ENCODE measurements around the gene EIF2D. TPM values are rescaled to one million over a fixed set of nuclear protein-coding genes. Genes with fewer than 3 reads are reported as not detected.

Gene EIF2D
- 64.7 TPM for polyA plus RNA-seq (2012; ENCODE audit: insufficient read length, low read depth)

DNA sequence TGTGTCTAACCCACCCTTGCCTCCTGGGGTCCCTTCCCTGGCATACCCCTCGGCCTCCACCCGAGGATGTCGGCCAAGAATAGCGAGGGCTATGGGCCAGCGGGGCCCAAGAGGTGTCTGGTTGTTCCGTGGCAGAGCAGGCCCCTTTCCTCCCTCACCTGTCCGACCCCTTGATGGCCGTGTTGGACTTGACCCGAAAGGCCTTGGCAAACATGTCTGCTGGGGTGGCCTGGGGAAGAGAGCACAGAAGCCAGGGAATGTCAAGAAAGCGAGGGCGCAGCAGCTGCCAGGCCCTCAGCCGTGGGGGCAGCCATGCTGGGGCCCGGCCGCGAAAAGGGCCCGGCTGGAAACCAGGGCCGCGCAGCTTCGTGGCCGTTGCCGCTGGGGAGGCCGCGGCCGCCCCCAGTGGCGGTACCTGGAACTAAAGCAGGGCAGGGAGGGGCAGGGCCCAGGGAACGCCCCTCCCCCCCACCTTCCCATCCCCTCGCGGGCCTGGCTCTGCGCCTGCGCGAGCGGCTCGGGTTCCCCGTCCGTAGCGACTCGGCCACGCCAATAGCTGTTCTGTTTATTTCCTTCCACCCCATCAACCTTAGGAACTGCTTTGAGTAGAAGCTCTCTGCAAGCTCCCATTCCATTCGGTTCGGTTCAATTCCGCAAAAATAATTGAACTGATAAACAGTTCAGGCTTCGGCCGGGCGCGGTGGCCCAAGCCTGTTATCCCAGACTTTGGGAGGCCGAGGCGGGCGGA, at the start of gene EIF2D:
TSS of gene EIF2D (minus strand) at position 337 of the 748 bp plus-strand sequence. CDS start at position 214, 123 bp downstream.
- TF ChIP-seq TAF1 (IDR thresholded peaks at IDR 0.05; ENCODE audit: borderline replicate concordance, insufficient read depth, low read length) = peak; percentile 97
- TF ChIP-seq, protein P1, sequence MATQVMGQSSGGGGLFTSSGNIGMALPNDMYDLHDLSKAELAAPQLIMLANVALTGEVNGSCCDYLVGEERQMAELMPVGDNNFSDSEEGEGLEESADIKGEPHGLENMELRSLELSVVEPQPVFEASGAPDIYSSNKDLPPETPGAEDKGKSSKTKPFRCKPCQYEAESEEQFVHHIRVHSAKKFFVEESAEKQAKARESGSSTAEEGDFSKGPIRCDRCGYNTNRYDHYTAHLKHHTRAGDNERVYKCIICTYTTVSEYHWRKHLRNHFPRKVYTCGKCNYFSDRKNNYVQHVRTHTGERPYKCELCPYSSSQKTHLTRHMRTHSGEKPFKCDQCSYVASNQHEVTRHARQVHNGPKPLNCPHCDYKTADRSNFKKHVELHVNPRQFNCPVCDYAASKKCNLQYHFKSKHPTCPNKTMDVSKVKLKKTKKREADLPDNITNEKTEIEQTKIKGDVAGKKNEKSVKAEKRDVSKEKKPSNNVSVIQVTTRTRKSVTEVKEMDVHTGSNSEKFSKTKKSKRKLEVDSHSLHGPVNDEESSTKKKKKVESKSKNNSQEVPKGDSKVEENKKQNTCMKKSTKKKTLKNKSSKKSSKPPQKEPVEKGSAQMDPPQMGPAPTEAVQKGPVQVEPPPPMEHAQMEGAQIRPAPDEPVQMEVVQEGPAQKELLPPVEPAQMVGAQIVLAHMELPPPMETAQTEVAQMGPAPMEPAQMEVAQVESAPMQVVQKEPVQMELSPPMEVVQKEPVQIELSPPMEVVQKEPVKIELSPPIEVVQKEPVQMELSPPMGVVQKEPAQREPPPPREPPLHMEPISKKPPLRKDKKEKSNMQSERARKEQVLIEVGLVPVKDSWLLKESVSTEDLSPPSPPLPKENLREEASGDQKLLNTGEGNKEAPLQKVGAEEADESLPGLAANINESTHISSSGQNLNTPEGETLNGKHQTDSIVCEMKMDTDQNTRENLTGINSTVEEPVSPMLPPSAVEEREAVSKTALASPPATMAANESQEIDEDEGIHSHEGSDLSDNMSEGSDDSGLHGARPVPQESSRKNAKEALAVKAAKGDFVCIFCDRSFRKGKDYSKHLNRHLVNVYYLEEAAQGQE (IDR thresholded peaks at IDR 0.05; ENCODE audit: insufficient read depth in 1 of 2, low read depth in 2 of 2, low read length in 2 of 2) = peak; percentile 41 to 47; a peak in 1 of 4 replicates
- TF ChIP-seq POLR2AphosphoS5 (IDR thresholded peaks at IDR 0.05; ENCODE audit: low read depth, low read length) = peak; percentile 92
- peak; percentile 88 for TF ChIP-seq FOXP2 (optimal IDR thresholded peaks at IDR 0.05; ENCODE audit: borderline replicate concordance, extremely low read depth, extremely low read length, insufficient read depth)
- peak; percentile 57; the same call in 1 of the 2 replicates for TF ChIP-seq SIN3A (IDR thresholded peaks at IDR 0.05; ENCODE audit: borderline replicate concordance, insufficient read depth, low read length)

DNA sequence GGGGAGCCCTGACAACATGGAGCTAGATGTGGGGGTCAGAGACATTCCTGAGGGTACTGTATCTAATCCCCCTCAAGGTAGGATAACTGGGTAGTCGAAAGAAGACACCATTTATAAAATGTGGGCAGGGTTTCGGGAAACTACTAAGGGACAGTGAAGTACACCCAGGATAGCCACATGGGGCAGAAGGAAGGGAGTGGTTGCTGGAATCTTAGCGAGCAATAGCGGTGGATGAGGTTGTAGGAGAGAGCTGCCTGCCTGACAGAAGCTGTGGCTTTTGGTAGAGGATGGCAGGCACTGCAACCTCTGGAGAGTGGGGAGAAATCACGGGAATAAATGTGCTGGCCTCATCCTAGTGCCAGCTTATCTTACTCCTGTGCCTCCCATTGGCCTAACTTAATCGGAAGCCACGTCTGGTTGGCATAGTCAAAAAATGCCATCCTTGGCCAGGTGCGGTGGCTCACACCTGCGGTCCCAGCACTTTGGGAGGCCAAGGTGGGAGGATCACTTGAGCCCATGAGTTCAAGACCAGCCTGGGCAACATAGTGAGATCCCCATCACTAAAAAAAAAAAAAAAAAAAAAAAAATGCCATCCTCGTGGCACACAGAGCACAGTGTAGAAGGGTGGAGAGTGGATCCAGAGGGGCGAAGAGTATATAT, 49.0 kb upstream of the EIF2D start:
- TF ChIP-seq TAF1 (IDR thresholded peaks at IDR 0.05; ENCODE audit: borderline replicate concordance, insufficient read depth, low read length) = no peak
- TF ChIP-seq, protein P1 (IDR thresholded peaks at IDR 0.05; ENCODE audit: insufficient read depth in 1 of 2, low read depth in 2 of 2, low read length in 2 of 2) = no peak

DNA sequence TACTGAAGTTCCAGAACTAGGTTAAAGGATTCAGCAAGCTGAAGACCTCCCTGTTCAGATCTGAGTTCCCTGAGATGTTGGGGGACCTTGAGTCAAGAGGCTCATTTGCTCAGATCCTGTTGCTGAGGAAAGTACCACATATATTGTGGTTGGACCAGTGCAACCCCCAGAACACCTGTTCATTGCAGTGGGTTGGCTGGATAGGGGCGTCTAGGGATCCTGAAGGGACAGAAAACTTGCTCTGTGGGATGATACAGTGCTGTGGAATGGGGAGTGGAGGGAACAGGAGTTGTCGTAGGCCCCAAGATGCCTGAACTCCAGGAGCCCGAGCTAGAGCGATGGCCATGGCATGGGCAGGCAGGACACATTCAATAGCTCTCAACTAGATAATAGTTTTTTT, 47.9 kb upstream of the EIF2D start:
- no peak for TF ChIP-seq SIN3A (IDR thresholded peaks at IDR 0.05; ENCODE audit: borderline replicate concordance, insufficient read depth, low read length)
- TF ChIP-seq FOXP2 (optimal IDR thresholded peaks at IDR 0.05; ENCODE audit: borderline replicate concordance, extremely low read depth, extremely low read length, insufficient read depth) = no peak
- TF ChIP-seq, protein P1 (IDR thresholded peaks at IDR 0.05; ENCODE audit: insufficient read depth in 1 of 2, low read depth in 2 of 2, low read length in 2 of 2) = no peak
- TF ChIP-seq POLR2AphosphoS5 (IDR thresholded peaks at IDR 0.05; ENCODE audit: low read depth, low read length) = no peak
- no peak for TF ChIP-seq TAF1 (IDR thresholded peaks at IDR 0.05; ENCODE audit: borderline replicate concordance, insufficient read depth, low read length)

- TF ChIP-seq, protein P1 (IDR thresholded peaks at IDR 0.05; ENCODE audit: insufficient read depth in 1 of 2, low read depth in 2 of 2, low read length in 2 of 2) = no peak
- TF ChIP-seq TAF1 (IDR thresholded peaks at IDR 0.05; ENCODE audit: borderline replicate concordance, insufficient read depth, low read length) (no peak), FOXP2 (optimal IDR thresholded peaks at IDR 0.05; ENCODE audit: borderline replicate concordance, extremely low read depth, extremely low read length, insufficient read depth) (no peak), POLR2AphosphoS5 (IDR thresholded peaks at IDR 0.05; ENCODE audit: low read depth, low read length) (no peak), SIN3A (IDR thresholded peaks at IDR 0.05; ENCODE audit: borderline replicate concordance, insufficient read depth, low read length) (no peak)
Measured at GRCh38 chr1:206658981-206659273, 46.7 kb upstream of the EIF2D start.

All from PFSK-1 (cell line).